Measurements from ENCODE around the gene ERICH6.

DNA sequence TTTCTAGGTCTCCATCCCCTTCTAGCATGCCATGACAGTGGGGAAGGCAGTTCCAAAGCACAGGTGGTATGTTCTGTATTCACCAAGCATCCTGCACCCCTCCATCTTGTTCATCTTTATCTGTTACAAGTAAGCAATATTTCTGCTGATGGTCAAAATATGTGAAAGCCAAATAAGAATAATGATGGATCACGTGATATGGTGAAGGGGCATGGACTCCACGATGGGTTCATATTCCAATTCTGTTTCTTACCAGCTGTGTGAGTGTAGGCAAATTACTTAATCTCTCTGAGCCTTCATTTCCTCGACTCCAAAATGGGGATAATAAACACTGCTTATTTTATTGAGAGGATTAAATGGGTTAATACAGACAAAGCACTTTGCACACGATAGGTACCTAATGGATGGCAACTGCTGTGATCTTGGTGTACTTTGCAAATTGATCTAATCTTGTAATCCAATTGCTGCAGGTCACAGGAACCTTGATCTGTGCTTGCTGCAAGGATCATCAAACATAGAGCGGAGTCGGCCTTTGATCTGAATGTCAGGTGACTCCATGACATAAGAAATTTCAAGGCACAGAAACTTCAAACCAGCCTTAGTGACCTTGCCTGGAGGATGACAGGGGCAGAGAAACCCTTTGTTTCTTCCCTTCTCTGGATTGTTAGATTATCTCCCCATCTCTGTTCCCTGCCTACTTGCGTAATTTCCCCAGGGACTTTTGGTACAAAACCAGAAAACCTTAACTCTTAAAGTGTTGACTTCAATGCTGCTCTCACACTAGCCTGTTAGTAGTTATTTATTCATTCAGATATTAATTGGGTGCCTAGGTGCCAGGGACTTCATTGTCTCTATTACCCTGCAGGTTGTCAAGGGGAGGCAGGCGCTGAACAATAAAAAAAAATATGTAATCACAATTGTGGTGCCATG, 33.4 kb upstream of the ERICH6 start:
- TF ChIP-seq, protein P1, sequence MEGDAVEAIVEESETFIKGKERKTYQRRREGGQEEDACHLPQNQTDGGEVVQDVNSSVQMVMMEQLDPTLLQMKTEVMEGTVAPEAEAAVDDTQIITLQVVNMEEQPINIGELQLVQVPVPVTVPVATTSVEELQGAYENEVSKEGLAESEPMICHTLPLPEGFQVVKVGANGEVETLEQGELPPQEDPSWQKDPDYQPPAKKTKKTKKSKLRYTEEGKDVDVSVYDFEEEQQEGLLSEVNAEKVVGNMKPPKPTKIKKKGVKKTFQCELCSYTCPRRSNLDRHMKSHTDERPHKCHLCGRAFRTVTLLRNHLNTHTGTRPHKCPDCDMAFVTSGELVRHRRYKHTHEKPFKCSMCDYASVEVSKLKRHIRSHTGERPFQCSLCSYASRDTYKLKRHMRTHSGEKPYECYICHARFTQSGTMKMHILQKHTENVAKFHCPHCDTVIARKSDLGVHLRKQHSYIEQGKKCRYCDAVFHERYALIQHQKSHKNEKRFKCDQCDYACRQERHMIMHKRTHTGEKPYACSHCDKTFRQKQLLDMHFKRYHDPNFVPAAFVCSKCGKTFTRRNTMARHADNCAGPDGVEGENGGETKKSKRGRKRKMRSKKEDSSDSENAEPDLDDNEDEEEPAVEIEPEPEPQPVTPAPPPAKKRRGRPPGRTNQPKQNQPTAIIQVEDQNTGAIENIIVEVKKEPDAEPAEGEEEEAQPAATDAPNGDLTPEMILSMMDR (IDR thresholded peaks at IDR 0.05), result no peak
- TF ChIP-seq EP300 (IDR thresholded peaks at IDR 0.05; ENCODE audit: low read depth), result no peak
